Measurements from ENCODE around the gene FOSL2. TPM values are rescaled to one million over a fixed set of nuclear protein-coding genes. Genes with fewer than 3 reads are reported as not detected.

The FOSL2 gene
- total and polyA plus RNA-seq, 2 donors (not counting 1 experiment from before 2014, with no cell fraction given) = 2.5 to 37.7 TPM

GRCh38 chr2:28461056-28461455 is 68.4 kb downstream of the FOSL2 start:
- Histone ChIP-seq H3K36me3 (replicated peaks in 1 of 2; ENCODE audit: control extremely low read depth in 1 of 2, control insufficient read depth in 1 of 2, extremely low read depth in 1 of 2, insufficient read depth in 2 of 2, low read length in 1 of 2) (no peaks in the 10 kb centered on the region), H2AFZ (ENCODE audit: insufficient read depth, low read depth, low read length, poor library complexity, severe bottlenecking) (no peak overlapping the region), H3K79me2 (ENCODE audit: control insufficient read depth, insufficient read depth, low read length) (no peaks in the 10 kb centered on the region), H4K20me1 (ENCODE audit: control insufficient read depth, insufficient read depth, low read length, poor library complexity, severe bottlenecking) (no peaks in the 10 kb centered on the region), H3K4me2 (replicated peaks; ENCODE audit: low read depth, low read length, poor library complexity, severe bottlenecking) (no peak overlapping the region), H3K9me3 (ENCODE audit: control extremely low read depth in 1 of 3, control insufficient read depth in 2 of 3, insufficient read depth in 1 of 3, low read length in 2 of 3) (peaks cover 0 to 3% (median 0%) of the 10 kb centered on the region in 3 donors), H3K27me3 (replicated peaks in 1 of 4; ENCODE audit: control extremely low read depth in 1 of 4, control insufficient read depth in 3 of 4, insufficient read depth in 4 of 4, low read length in 3 of 4) (peaks cover 0 to 3% (median 0%) of the 10 kb centered on the region in 4 experiments), H3K27ac (ENCODE audit: low read length in 2 of 2) (no peak overlapping the region), H3K9ac (ENCODE audit: low read length) (no peak overlapping the region), H3K4me1 (ENCODE audit: control insufficient read depth in 2 of 2, insufficient read depth in 2 of 2, low read length in 2 of 2) (no peaks in the 10 kb centered on the region), H3K4me3 (ENCODE audit: control extremely low read depth in 1 of 5, extremely low read depth in 1 of 5, insufficient read depth in 1 of 5, low read depth in 2 of 5, low read length in 4 of 5) (no peak overlapping the region)
- POLR2A ChIA-PET = interaction anchor here (0.7 kb wide), 1 partner anchor 767 kb away, joined by 4 read pairs; no protein-coding TSS in a partner anchor
- no peak overlapping the region for H3K4me3 Mint-ChIP-seq
- ATAC-seq (ENCODE audit: low read depth) (no peak), DNase-seq (no peak)
- H3K27ac Mint-ChIP-seq = no peak overlapping the region
- no peaks in the 10 kb centered on the region for H3K4me1 Mint-ChIP-seq
- WGBS (ENCODE audit: insufficient coverage) = 54% methylated on average over 2 of the region's 2 CpGs
- CTCF ChIA-PET = interaction anchor here (0.6 to 2.0 kb wide), 2 partner anchors 323 to 758 kb away, joined by 4 read pairs; no protein-coding TSS in a partner anchor
- intact Hi-C loops (cut with micrococcal nuclease) = no loop called here
- TF ChIP-seq EZH2 (IDR thresholded peaks at IDR 0.05; ENCODE audit: borderline replicate concordance, insufficient read depth, low read depth, low read length, poor library complexity, severe bottlenecking) = no peak
- no peak for TF ChIP-seq CTCF (IDR thresholded peaks at IDR 0.05)
- H3K27me3 Mint-ChIP-seq = peaks cover 31% of the 10 kb centered on the region
- H3K9me3 Mint-ChIP-seq (ENCODE audit: insufficient read depth) = peaks cover 5% of the 10 kb centered on the region

GRCh38 chr2:28462122-28462521 is 69.5 kb downstream of the FOSL2 start:
- Histone ChIP-seq H3K9ac (ENCODE audit: low read length) (no peak overlapping the region), H3K27ac (ENCODE audit: low read length in 2 of 2) (no peak overlapping the region), H3K36me3 (replicated peaks in 1 of 2; ENCODE audit: control extremely low read depth in 1 of 2, control insufficient read depth in 1 of 2, extremely low read depth in 1 of 2, insufficient read depth in 2 of 2, low read length in 1 of 2) (no peaks in the 10 kb centered on the region), H3K9me3 (ENCODE audit: control extremely low read depth in 1 of 3, control insufficient read depth in 2 of 3, insufficient read depth in 1 of 3, low read length in 2 of 3) (peaks cover 0 to 3% (median 0%) of the 10 kb centered on the region in 3 donors), H2AFZ (ENCODE audit: insufficient read depth, low read depth, low read length, poor library complexity, severe bottlenecking) (no peak overlapping the region), H4K20me1 (ENCODE audit: control insufficient read depth, insufficient read depth, low read length, poor library complexity, severe bottlenecking) (no peaks in the 10 kb centered on the region), H3K27me3 (replicated peaks in 1 of 4; ENCODE audit: control extremely low read depth in 1 of 4, control insufficient read depth in 3 of 4, insufficient read depth in 4 of 4, low read length in 3 of 4) (peaks cover 0 to 6% (median 0%) of the 10 kb centered on the region in 4 experiments), H3K4me2 (replicated peaks; ENCODE audit: low read depth, low read length, poor library complexity, severe bottlenecking) (no peak overlapping the region), H3K4me3 (ENCODE audit: control extremely low read depth in 1 of 5, extremely low read depth in 1 of 5, insufficient read depth in 1 of 5, low read depth in 2 of 5, low read length in 4 of 5) (no peak overlapping the region), H3K79me2 (ENCODE audit: control insufficient read depth, insufficient read depth, low read length) (no peaks in the 10 kb centered on the region), H3K4me1 (ENCODE audit: control insufficient read depth in 2 of 2, insufficient read depth in 2 of 2, low read length in 2 of 2) (no peaks in the 10 kb centered on the region)
- no peak for DNase-seq
- Mint-ChIP-seq H3K4me1 (no peaks in the 10 kb centered on the region), H3K9me3 (ENCODE audit: insufficient read depth) (peaks cover 5% of the 10 kb centered on the region), H3K27ac (no peak overlapping the region), H3K4me3 (no peak overlapping the region), H3K27me3 (peaks cover 35% of the 10 kb centered on the region)
- ChIA-PET POLR2A (no interaction called here), CTCF (interaction anchor here (1.4 kb wide), 1 partner anchor 9 kb away, joined by 4 read pairs; no protein-coding TSS in a partner anchor)
- TF ChIP-seq CTCF (IDR thresholded peaks at IDR 0.05) = no peak
- TF ChIP-seq EZH2 (IDR thresholded peaks at IDR 0.05; ENCODE audit: borderline replicate concordance, insufficient read depth, low read depth, low read length, poor library complexity, severe bottlenecking) = no peak
- no peak for ATAC-seq (ENCODE audit: low read depth)
- intact Hi-C loops (cut with micrococcal nuclease) = no loop called here
